Midbrain (tissue), 1 donor: ENCODE results near the gene RNF41.
"Not testable (repeated sequence)": the region's sequence is repeated elsewhere in the genome, so short reads cannot be mapped to it uniquely, and the experiment has no call there.

ENCODE experiments used
- DNase-seq: peaks from one replicate; lab custom pipeline; 2025; lab: John Stamatoyannopoulos, UW

Gene RNF41

GRCh38 chr12:56165369-56165768 is 56.4 kb downstream of the RNF41 start:
- no peak for DNase-seq

GRCh38 chr12:56164345-56164729 is 57.4 kb downstream of the RNF41 start:
- no peak for DNase-seq

GRCh38 chr12:56163533-56164344 is 58.0 kb downstream of the RNF41 start:
- no peak for DNase-seq

GRCh38 chr12:56162468-56163290 is 59.0 kb downstream of the RNF41 start:
- DNase-seq, result no peak

GRCh38 chr12:56161690-56162351 is 59.9 kb downstream of the RNF41 start:
- no peak for DNase-seq

GRCh38 chr12:56160894-56161689 is 60.6 kb downstream of the RNF41 start:
- no peak for DNase-seq

GRCh38 chr12:56160193-56160763 is 61.4 kb downstream of the RNF41 start:
- DNase-seq, result no peak

GRCh38 chr12:56159482-56160192 is 62.1 kb downstream of the RNF41 start:
- no peak for DNase-seq

- peak; percentile 28 for DNase-seq
Observed at GRCh38 chr12:56158926-56159461, 62.7 kb downstream of the RNF41 start.

- peak; percentile 98 for DNase-seq
Observed at GRCh38 chr12:56158029-56158925, 63.4 kb downstream of the RNF41 start, which contains the start of gene MYL6. MYL6 (plus strand) TSS chr12:56158359; CDS start chr12:56158402, 43 bp downstream.

GRCh38 chr12:56157201-56158028 is 64.3 kb downstream of the RNF41 start:
- peak; percentile 70 for DNase-seq

- not testable (repeated sequence) for DNase-seq
Observed at GRCh38 chr12:56156464-56157200, 65.1 kb downstream of the RNF41 start.

- no peak for DNase-seq
Observed at GRCh38 chr12:56155256-56155845, 66.4 kb downstream of the RNF41 start.

- no peak for DNase-seq
Observed at GRCh38 chr12:56154818-56155217, 66.9 kb downstream of the RNF41 start.

- DNase-seq, result no peak
Observed at GRCh38 chr12:56154246-56154771, 67.4 kb downstream of the RNF41 start.

GRCh38 chr12:56153678-56154065 is 68.0 kb downstream of the RNF41 start:
- DNase-seq, result no peak
